Heart left ventricle (tissue), 16 donors: Measurements from ENCODE around the gene NTMT1. TPM values are rescaled to one million over a fixed set of nuclear protein-coding genes. Genes with fewer than 3 reads are reported as not detected.

ENCODE experiments used
- ATAC-seq, 4 donors: fragments of 200-7000 bp; cut with Tn5 transposase; one replicate each; pipeline ENCODE4 v1.9.1; 2020 to 2022; ENCODE audit warnings: moderate library complexity in 4 of 4, mild to moderate bottlenecking in 3 of 4, moderate number of reproducible peaks in 1 of 4
- DNase-seq, 5 donors: peaks; one replicate each; pipeline ENCODE4 v3.0.0-alpha.2; 2020
- H3K27ac ChIP-seq, 12 donors: fragments of 200-600 bp; sonication (generic) in 4 of 12; one replicate each; pipeline versions ENCODE4 v1.5.0 to v1.8.0; 2016 to 2022; ENCODE audit warnings: mild to moderate bottlenecking in 2 of 12
- H3K27me3 ChIP-seq, 9 donors: fragments of 200-600 bp; sonication (generic) in 2 of 9; one replicate each; pipeline versions ENCODE4 v1.5.1 to v1.8.0; 2016 to 2022; ENCODE audit warnings: mild to moderate bottlenecking in 3 of 9
- H3K36me3 ChIP-seq, 9 donors: fragments of 200-600 bp; sonication (generic) in 2 of 9; one replicate each; pipeline versions ENCODE4 v1.5.0 to v1.8.0; 2018 to 2022; ENCODE audit warnings: mild to moderate bottlenecking in 2 of 9
- H3K4me1 ChIP-seq, 12 donors: fragments of 200-600 bp; sonication (generic) in 4 of 12; one replicate each; pipeline versions ENCODE4 v1.5.0 to v1.8.0; 2016 to 2022; ENCODE audit warnings: mild to moderate bottlenecking in 3 of 12
- H3K4me3 ChIP-seq, 12 donors: fragments of 200-600 bp; sonication (generic) in 4 of 12; one replicate each; pipeline versions ENCODE4 v1.5.0 to v1.8.0; 2017 to 2022; ENCODE audit warnings: mild to moderate bottlenecking in 9 of 12, moderate library complexity in 4 of 12
- H3K9me3 ChIP-seq, 12 donors: fragments of 200-600 bp; sonication (generic) in 4 of 12; one replicate each; pipeline versions ENCODE4 v1.5.0 to v1.8.0; 2016 to 2022; ENCODE audit warnings: mild to moderate bottlenecking in 1 of 12
- CTCF ChIP-seq, 12 donors: fragments of 200-600 bp; sonication (generic) in 4 of 12; IDR thresholded peaks; one replicate each; pipeline versions ENCODE4 v1.5.0 to v1.8.0; 2018 to 2022; ENCODE audit warnings: antibody characterized with exemption in 12 of 12, mild to moderate bottlenecking in 5 of 12
- POLR2A ChIP-seq, 2 donors: fragments of 450-650 bp; IDR thresholded peaks; one replicate each; pipeline ENCODE4 v1.6.1; 2017; ENCODE audit warnings: antibody characterized with exemption in 2 of 2, mild to moderate bottlenecking in 2 of 2, moderate library complexity in 2 of 2
- WGBS, 4 donors: extraction: QIAGEN DNeasy Blood & Tissue Kit in 2 of 4; methylation state at CpG; one replicate each; pipeline versions ENCODE4 v1.1.5 to v1.1.7; 2013 to 2018; 5-methylcytosine and 5-hydroxymethylcytosine counted together
- intact Hi-C, 10 donors: fragments of 100-400 bp; cut with DNase I; formaldehyde crosslinking; loops; one replicate each; pipeline versions ENCODE4 v1.11.1 to v1.14.2; 2022
- polyA plus RNA-seq, 2 donors: library from polyadenylated mRNA; stranded (reverse); fragments of 200-250 nt; gene quantifications; one replicate each; pipeline ENCODE4 v1.2.3, GENCODE V29; 2013
- total RNA-seq, 9 donors: library from RNA; depleted of rRNA in 2 of 9; stranded (reverse); fragments of >200 nt in 2 of 9; fragmentation: NEBNext Ultra II Directional in 3 of 9; extraction: Animal tissue kit (Norgen Biotek cat#: 25700) in 3 of 9; gene quantifications; one replicate each; pipeline versions ENCODE4 v1.1.0 to v1.2.4, GENCODE V29; 2016 to 2023
- donor health status: ischemic (EF 13 %, LVEDD 7.1; RV severe dilation, severe dysfunction).
- donor health status: healthy with polysubstance abuse.
- donor health status: DM: no; HTN: yes; CAD: no.
- donor health status: DM: no; HTN: no; CAD: no.
- donor health status: ischemic (EF 25% LVEDD 6.9; RV normal size, moderate dysfunction).
- donor health status: ischemic (EF 25% LVEDD 5.7; RV mildly dilated, moderate dysfunction).
- donor health status: healthy.
- donor health status: DM: yes; HTN: yes; CAD: no.
- donor health status: ischemic (EF 35%, LVEDD 5.7; RV mildly dilated, moderate dysfunction).
- donor health status: nonischemic (EF 11% LVEDD 7.7; RV severe dilation, severe dysfunction).
- donor health status: DM: yes; HTN: yes; CAD: no.
- donor health status: PGD.
- donor health status: ischemic (EF 29% LVEDD 5.4; RV normal size, mild dysfunction).
- donor health status: nonischemic (EF 23%, LVEDD 6.1; RV moderate dilation, normal function).

The NTMT1 gene
- total and polyA plus RNA-seq, 11 donors = 39.0 to 111 (median 61.5) TPM

- no peak for TF ChIP-seq CTCF (IDR thresholded peaks at IDR 0.05)
- TF ChIP-seq POLR2A (IDR thresholded peaks at IDR 0.05) = no peak
- H3K27me3 ChIP-seq = no peaks in the 10 kb centered on the region
- H3K9me3 ChIP-seq = no peaks in the 10 kb centered on the region
- H3K4me3 ChIP-seq = peak overlapping the region; percentile 64 to 85 (median 72)
- peaks cover 0 to 6% (median 0%) of the 10 kb centered on the region in 9 donors for H3K36me3 ChIP-seq
- peak overlapping the region; percentile 60 to 98 (median 94) for H3K27ac ChIP-seq
- ATAC-seq (peak in 3 of 4 donors; percentile 25 to 33 (median 30)), DNase-seq (peak in 1 of 5 donors; percentile 20)
- 1 to 2% (median 2%) methylated on average over 20 of the region's 20 CpGs for WGBS, 4 donors
- intact Hi-C loops = loop anchor here in 1 of 10 donors (5.0 kb wide), 1 partner anchor 494 kb away; no protein-coding TSS in a partner anchor
- peaks cover 20 to 72% (median 52%) of the 10 kb centered on the region in 12 donors for H3K4me1 ChIP-seq
These were observed 792 bp downstream of the NTMT1 start for GRCh38 chr9:129626625-129627284.

DNA sequence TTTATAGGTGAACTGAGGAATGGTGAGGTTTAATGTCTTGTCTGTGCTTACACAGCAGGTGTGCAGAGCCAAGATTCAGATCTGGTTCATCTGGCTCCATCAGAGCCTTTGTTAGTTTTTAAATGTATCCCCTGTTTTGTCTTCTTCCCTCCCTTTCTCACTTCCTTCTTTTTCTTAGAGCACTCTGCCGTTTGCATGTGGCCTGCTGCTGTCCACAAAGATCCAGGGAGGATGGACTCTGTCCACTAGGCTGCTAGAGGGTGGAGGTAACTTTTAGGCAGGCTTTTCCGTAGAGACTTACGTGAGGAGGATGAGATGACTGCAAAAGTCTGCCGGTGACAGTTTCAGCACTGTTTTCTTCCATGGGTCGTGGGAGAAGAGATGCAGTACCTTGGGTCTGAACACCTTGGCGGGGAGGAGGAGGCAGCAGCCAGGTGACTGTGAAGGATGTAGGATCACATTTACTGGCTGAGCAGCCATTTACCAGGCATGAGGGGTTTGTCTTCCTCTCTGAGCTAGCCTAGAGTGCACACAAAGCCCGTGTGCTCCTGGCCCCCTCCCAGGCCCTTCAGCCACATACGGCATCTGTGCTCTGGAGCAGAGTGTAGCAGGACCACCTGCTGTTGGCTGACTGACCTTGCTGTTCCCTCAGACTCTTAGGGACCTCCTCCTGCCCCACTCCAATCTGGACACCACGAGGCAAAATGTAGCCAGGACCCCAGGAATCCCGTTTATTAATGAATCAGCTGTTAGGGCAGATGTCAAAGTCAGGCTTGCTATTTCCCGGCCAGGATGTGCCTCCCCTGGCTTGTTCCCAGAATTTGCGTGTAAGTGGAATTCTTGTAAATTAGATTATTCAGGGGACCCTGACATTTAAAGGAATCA lies 1.8 kb downstream of the NTMT1 start:
- WGBS, 4 donors = 37 to 44% (median 38%) methylated on average over 9 to 12 of the region's 12 CpGs
- ATAC-seq (no peak), DNase-seq (no peak)
- Histone ChIP-seq H3K27ac (peak overlapping the region in 8 of 12 donors; percentile 78 to 98 (median 96)), H3K4me1 (peaks cover 22 to 78% (median 58%) of the 10 kb centered on the region in 12 donors), H3K36me3 (peaks cover 0 to 13% (median 4%) of the 10 kb centered on the region in 9 donors), H3K9me3 (no peaks in the 10 kb centered on the region), H3K27me3 (no peaks in the 10 kb centered on the region), H3K4me3 (peak overlapping the region in 11 of 12 donors; percentile 64 to 85 (median 74))
- intact Hi-C loops = loop anchor here in 1 of 10 donors (5.0 kb wide), 1 partner anchor 495 kb away; no protein-coding TSS in a partner anchor
- TF ChIP-seq CTCF (IDR thresholded peaks at IDR 0.05) (no peak), POLR2A (IDR thresholded peaks at IDR 0.05) (no peak)

GRCh38 chr9:129628709-129629108 lies 2.7 kb downstream of the NTMT1 start:
- ATAC-seq (no peak), DNase-seq (no peak)
- Histone ChIP-seq H3K27ac (no peak overlapping the region), H3K4me1 (peaks cover 22 to 78% (median 58%) of the 10 kb centered on the region in 12 donors), H3K9me3 (no peaks in the 10 kb centered on the region), H3K36me3 (peaks cover 0 to 22% (median 14%) of the 10 kb centered on the region in 9 donors), H3K4me3 (no peak overlapping the region), H3K27me3 (no peaks in the 10 kb centered on the region)
- intact Hi-C loops = loop anchor here in 1 of 10 donors (5.0 kb wide), 1 partner anchor 496 kb away; no protein-coding TSS in a partner anchor
- no peak for TF ChIP-seq POLR2A (IDR thresholded peaks at IDR 0.05)
- TF ChIP-seq CTCF (IDR thresholded peaks at IDR 0.05) = no peak
- 58 to 71% (median 65%) methylated on average over 6 of the region's 6 CpGs for WGBS, 4 donors
